Keratinocyte (primary cell): ENCODE measurements around the gene RNF175. TPM values are rescaled to one million over a fixed set of nuclear protein-coding genes. Genes with fewer than 3 reads are reported as not detected.

Experiments used
- DNase-seq: peaks from one replicate; pipeline ENCODE4 v3.0.0-alpha.2; 2011; ENCODE audit warnings: low read depth, missing footprints, low spot score
- FAIRE-seq: peaks from 2 replicates; lab custom pipeline; 2011; peaks lifted over from hg19 to GRCh38; lab: Jason Lieb, UNC
- H2AFZ ChIP-seq: 2 replicates; pipeline ENCODE4 v1.6.0; 2012; ENCODE audit warnings: low read length, control low read depth, inconsistent platforms; ENCODE audit not compliant: control insufficient read depth
- H3K27ac ChIP-seq: 2 replicates; pipeline ENCODE4 v1.5.1; 2011; ENCODE audit warnings: low read length; ENCODE audit not compliant: control insufficient read depth, insufficient read depth
- H3K27me3 ChIP-seq: 3 replicates; pipeline ENCODE4 v1.6.0; 2011; ENCODE audit warnings: low read length; ENCODE audit not compliant: control insufficient read depth, insufficient read depth; ENCODE audit errors: extremely low read depth
- H3K36me3 ChIP-seq, 2 experiments: 2 replicates in 1 of 2; 3 replicates in 1 of 2; pipeline ENCODE4 v1.5.1; 2011; ENCODE audit warnings: low read length in 2 of 2, mild to moderate bottlenecking in 1 of 2; ENCODE audit not compliant: control insufficient read depth in 2 of 2, insufficient read depth in 2 of 2; ENCODE audit errors: extremely low read depth in 1 of 2
- H3K4me1 ChIP-seq: 3 replicates; pipeline ENCODE4 v1.5.1; 2011; ENCODE audit warnings: low read length; ENCODE audit not compliant: control insufficient read depth, insufficient read depth; ENCODE audit errors: extremely low read depth
- H3K4me2 ChIP-seq: 3 replicates; pipeline ENCODE4 v1.6.0; 2011; ENCODE audit warnings: low read depth, low read length; ENCODE audit not compliant: control insufficient read depth, insufficient read depth; ENCODE audit errors: extremely low read depth
- H3K4me3 ChIP-seq, 3 experiments: fragments of 200-600 bp in 1 of 3; sonication (generic) in 1 of 3; 2 replicates in 2 of 3; 3 replicates in 1 of 3; pipeline ENCODE4 v1.5.1; 2011 to 2016; ENCODE audit warnings: low read length in 3 of 3, mild to moderate bottlenecking in 3 of 3, control low read depth in 2 of 3, inconsistent platforms in 1 of 3, low read depth in 1 of 3, mixed read lengths in 1 of 3, mixed run types in 1 of 3, moderate library complexity in 1 of 3; ENCODE audit not compliant: control insufficient read depth in 2 of 3, insufficient read depth in 2 of 3; ENCODE audit errors: extremely low read depth in 1 of 3
- H3K79me2 ChIP-seq: 2 replicates; pipeline ENCODE4 v1.6.0; 2012; ENCODE audit warnings: low read length; ENCODE audit not compliant: control insufficient read depth, insufficient read depth
- H3K9ac ChIP-seq: 3 replicates; pipeline ENCODE4 v1.6.0; 2011; ENCODE audit warnings: low read length; ENCODE audit not compliant: control insufficient read depth, insufficient read depth; ENCODE audit errors: extremely low read depth
- H3K9me1 ChIP-seq: 3 replicates; pipeline ENCODE4 v1.6.0; 2011; ENCODE audit warnings: low read length; ENCODE audit not compliant: control insufficient read depth, insufficient read depth; ENCODE audit errors: extremely low read depth
- H3K9me3 ChIP-seq: 2 replicates; pipeline ENCODE4 v1.5.1; 2012; ENCODE audit warnings: low read depth, low read length; ENCODE audit not compliant: control insufficient read depth
- H4K20me1 ChIP-seq: 3 replicates; pipeline ENCODE4 v1.6.0; 2011; ENCODE audit warnings: low read length; ENCODE audit not compliant: control insufficient read depth, insufficient read depth; ENCODE audit errors: extremely low read depth
- EZH2 ChIP-seq: IDR thresholded peaks from one replicate; pipeline ENCODE4 v1.6.1; 2012; ENCODE audit warnings: inconsistent platforms, mild to moderate bottlenecking, low read length, moderate library complexity
- dilution Hi-C: fragments of 300-500 bp; cut with MboI; formaldehyde crosslinking; loops from one replicate; pipeline ENCODE4 v1.7.0; 2020; ENCODE audit warnings: low sequenced_read_pairs; ENCODE audit not compliant: extremely low pct_ligation_motif_present
- polyA plus RNA-seq, 5 experiments: library from polyadenylated mRNA; depleted of rRNA in 3 of 5; stranded (reverse) in 3 of 5; stranded (forward) in 1 of 5; unstranded in 1 of 5; fragments of >200 nt; gene quantifications; 1 replicate in 1 of 5; 2 replicates in 3 of 5; 3 replicates in 1 of 5; pipeline versions ENCODE4 v1.2.1 to v1.2.3, GENCODE V29; 2011 to 2012; ENCODE audit warnings: missing spikeins in 2 of 5, low read depth in 1 of 5, low replicate concordance in 1 of 5
- TF ChIP-seq, protein P1 (sequence below), 3 experiments: IDR thresholded peaks in 1 of 3; conservative IDR thresholded peaks in 1 of 3; optimal IDR thresholded peaks in 1 of 3; 2 replicates in 2 of 3; 3 replicates in 1 of 3; pipeline versions ENCODE3 to v1.5.1; 2011; ENCODE audit warnings: low read length in 3 of 3, mild to moderate bottlenecking in 3 of 3, moderate library complexity in 2 of 3, control low read depth in 1 of 3, inconsistent platforms in 1 of 3; ENCODE audit not compliant: insufficient read depth in 2 of 3; ENCODE audit errors: extremely low read depth in 1 of 3

RNF175 gene
- polyA plus RNA-seq, 1 donor (not counting 4 experiments of a cell fraction or from before 2014, with no cell fraction given), result not detected

DNA sequence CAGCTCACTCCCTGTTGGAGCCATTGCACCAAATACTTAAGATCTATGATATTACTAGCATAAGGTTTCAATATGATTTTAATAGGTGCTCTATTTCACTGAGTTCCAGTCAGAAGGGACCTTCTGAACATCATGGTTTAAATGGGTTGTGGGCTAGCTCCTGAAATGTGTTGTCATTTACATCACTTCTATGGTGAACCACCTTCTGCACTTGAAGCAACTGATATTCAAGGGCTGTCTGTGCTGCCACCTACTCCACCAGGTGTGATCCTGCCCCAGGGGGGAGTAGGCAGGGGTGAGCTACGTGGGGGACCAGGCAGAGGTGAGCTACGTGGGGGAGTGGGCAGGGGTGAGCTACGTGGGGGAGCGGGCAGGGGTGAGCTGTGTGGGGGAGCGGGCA lies 35.2 kb downstream of the RNF175 start:
- dilution Hi-C loops, result no loop called here
- Histone ChIP-seq H3K4me3 (no peak overlapping the region), H2AFZ (no peak overlapping the region), H3K27me3 (no peaks in the 10 kb centered on the region), H3K4me1 (no peaks in the 10 kb centered on the region), H3K9ac (no peak overlapping the region), H3K4me2 (no peak overlapping the region), H3K27ac (no peak overlapping the region), H3K9me3 (no peaks in the 10 kb centered on the region), H3K9me1 (no peaks in the 10 kb centered on the region), H3K79me2 (no peaks in the 10 kb centered on the region), H3K36me3 (no peaks in the 10 kb centered on the region), H4K20me1 (no peaks in the 10 kb centered on the region)
- no peak for FAIRE-seq
- TF ChIP-seq EZH2, result no peak
- TF ChIP-seq, protein P1, sequence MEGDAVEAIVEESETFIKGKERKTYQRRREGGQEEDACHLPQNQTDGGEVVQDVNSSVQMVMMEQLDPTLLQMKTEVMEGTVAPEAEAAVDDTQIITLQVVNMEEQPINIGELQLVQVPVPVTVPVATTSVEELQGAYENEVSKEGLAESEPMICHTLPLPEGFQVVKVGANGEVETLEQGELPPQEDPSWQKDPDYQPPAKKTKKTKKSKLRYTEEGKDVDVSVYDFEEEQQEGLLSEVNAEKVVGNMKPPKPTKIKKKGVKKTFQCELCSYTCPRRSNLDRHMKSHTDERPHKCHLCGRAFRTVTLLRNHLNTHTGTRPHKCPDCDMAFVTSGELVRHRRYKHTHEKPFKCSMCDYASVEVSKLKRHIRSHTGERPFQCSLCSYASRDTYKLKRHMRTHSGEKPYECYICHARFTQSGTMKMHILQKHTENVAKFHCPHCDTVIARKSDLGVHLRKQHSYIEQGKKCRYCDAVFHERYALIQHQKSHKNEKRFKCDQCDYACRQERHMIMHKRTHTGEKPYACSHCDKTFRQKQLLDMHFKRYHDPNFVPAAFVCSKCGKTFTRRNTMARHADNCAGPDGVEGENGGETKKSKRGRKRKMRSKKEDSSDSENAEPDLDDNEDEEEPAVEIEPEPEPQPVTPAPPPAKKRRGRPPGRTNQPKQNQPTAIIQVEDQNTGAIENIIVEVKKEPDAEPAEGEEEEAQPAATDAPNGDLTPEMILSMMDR (optimal IDR thresholded peaks at IDR 0.05 in 1 of 3, IDR thresholded peaks at IDR 0.05 in 1 of 3, conservative IDR thresholded peaks at IDR 0.05 in 1 of 3; ENCODE audit: extremely low read depth in 1 of 3, insufficient read depth in 2 of 3, low read length in 3 of 3), result no peak
- no peak for DNase-seq

DNA sequence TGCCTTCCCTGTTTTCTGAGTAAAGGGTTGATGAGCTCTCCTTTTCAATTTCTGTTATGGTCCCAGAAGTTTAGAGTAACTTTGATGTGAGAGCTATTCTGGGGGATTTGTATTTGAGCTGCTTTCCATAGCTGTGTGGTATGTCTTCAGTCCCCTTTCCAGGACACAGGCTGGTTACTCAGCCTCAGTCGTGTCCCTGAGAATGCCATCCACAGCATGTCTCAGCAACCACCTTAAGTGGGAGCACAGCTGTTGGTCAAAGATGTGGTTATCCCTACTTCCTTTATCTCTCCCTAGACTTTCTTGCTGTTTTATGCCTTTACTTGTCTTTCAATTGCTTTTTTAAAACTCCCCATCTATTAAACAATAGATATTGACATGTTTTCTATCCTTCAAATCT lies 37.8 kb downstream of the RNF175 start:
- FAIRE-seq (no peak), DNase-seq (no peak)
- Histone ChIP-seq H3K4me1 (no peaks in the 10 kb centered on the region), H4K20me1 (no peaks in the 10 kb centered on the region), H3K4me3 (no peak overlapping the region), H3K36me3 (no peaks in the 10 kb centered on the region), H2AFZ (no peak overlapping the region), H3K27me3 (no peaks in the 10 kb centered on the region), H3K4me2 (no peak overlapping the region), H3K9ac (no peak overlapping the region), H3K27ac (no peak overlapping the region), H3K9me3 (no peaks in the 10 kb centered on the region), H3K79me2 (no peaks in the 10 kb centered on the region), H3K9me1 (no peaks in the 10 kb centered on the region)
- TF ChIP-seq, protein P1 (optimal IDR thresholded peaks at IDR 0.05 in 1 of 3, IDR thresholded peaks at IDR 0.05 in 1 of 3, conservative IDR thresholded peaks at IDR 0.05 in 1 of 3; ENCODE audit: extremely low read depth in 1 of 3, insufficient read depth in 2 of 3, low read length in 3 of 3), result no peak
- TF ChIP-seq EZH2, result no peak
- dilution Hi-C loops, result no loop called here
